Measurements from ENCODE around the gene ZCCHC14. TPM values are rescaled to one million over a fixed set of nuclear protein-coding genes. Genes with fewer than 3 reads are reported as not detected.

The ZCCHC14 gene
- total and polyA plus RNA-seq, 2 of the 13 experiments (the other 11 are each of a cell fraction or from before 2014, with no cell fraction given), result 12.4 to 12.5 TPM

DNA sequence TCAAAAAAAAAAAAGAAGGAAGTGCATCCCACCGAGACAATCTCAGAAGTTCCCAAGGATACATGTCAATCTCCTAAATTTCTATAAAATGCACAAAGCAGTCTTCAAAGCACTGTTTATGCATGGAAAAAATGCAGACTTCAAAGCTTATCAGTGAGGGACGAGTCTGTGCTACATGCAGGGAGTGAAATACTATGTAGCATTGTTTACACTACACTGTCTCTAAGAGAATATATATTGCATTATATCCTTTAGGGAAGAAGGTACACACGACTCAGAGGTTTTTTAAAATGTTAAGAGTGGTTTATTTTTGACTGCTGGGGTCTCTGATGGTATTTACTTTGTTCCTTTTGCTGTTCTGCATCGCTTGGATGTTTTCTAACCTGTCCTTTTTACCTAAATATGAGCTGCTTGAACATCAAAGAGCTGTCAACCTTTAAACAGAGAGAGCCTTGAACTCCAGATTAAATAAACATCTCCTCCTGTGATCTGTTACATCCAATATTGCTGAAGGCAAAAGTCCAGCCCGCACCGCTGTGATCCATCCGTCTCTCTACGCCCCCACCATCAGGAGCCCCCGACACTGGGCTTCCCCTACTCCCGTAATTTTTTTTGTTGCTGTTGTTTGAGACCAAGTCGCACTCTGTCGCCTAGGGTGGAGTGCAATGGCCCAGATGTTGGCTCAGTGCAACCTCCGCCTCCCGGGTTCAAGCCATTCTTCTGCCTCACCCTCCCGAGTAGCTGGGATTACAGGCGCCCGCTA is 110.6 kb downstream of the ZCCHC14 start (continued):
- TF ChIP-seq SP1 (IDR thresholded peaks at IDR 0.05) (no peak), SP1 (CRISPR knock-in tag; IDR thresholded peaks at IDR 0.05) (peak; percentile 29; the same call in 1 of the 2 replicates), ZNF607 (CRISPR knock-in tag; IDR thresholded peaks at IDR 0.05; ENCODE audit: borderline replicate concordance) (0 out of 2 replicates have a peak, but pooled peaks have one; percentile 19), ZSCAN12 (CRISPR knock-in tag; IDR thresholded peaks at IDR 0.05) (peak; percentile 84; the same call in 1 of the 2 replicates), FOXP4 (CRISPR knock-in tag; IDR thresholded peaks at IDR 0.05) (peak; percentile 99), POLR2G (IDR thresholded peaks at IDR 0.05; ENCODE audit: low read depth, low read length) (peak; percentile 87; the same call in 1 of the 2 replicates), CERS6 (CRISPR knock-in tag; IDR thresholded peaks at IDR 0.05) (no peak), ZNF543 (CRISPR knock-in tag; IDR thresholded peaks at IDR 0.05) (peak; percentile 94), POLR2AphosphoS5 (IDR thresholded peaks at IDR 0.05; ENCODE audit: low read depth, low read length) (peak; percentile 42; the same call in 1 of the 2 replicates), DNMT1 (CRISPR knock-in tag; IDR thresholded peaks at IDR 0.05) (no peak), RFXAP (CRISPR knock-in tag; IDR thresholded peaks at IDR 0.05; ENCODE audit: borderline replicate concordance) (peak; percentile 80), ZNF775 (CRISPR knock-in tag; IDR thresholded peaks at IDR 0.05; ENCODE audit: borderline replicate concordance) (peak; percentile 89; the same call in 1 of the 2 replicates), ZNF446 (CRISPR knock-in tag; IDR thresholded peaks at IDR 0.05) (no peak), ZNF557 (CRISPR knock-in tag; IDR thresholded peaks at IDR 0.05) (no peak; the same call in 1 of the 2 replicates), ARID5B (CRISPR knock-in tag; IDR thresholded peaks at IDR 0.05) (peak; percentile 99), ZEB1 (IDR thresholded peaks at IDR 0.05; ENCODE audit: insufficient replicate concordance, low read depth) (no peak), NR2F2 (IDR thresholded peaks at IDR 0.05; ENCODE audit: borderline replicate concordance, low read depth) (peak; percentile 100)
- TF ChIP-seq, protein P1, sequence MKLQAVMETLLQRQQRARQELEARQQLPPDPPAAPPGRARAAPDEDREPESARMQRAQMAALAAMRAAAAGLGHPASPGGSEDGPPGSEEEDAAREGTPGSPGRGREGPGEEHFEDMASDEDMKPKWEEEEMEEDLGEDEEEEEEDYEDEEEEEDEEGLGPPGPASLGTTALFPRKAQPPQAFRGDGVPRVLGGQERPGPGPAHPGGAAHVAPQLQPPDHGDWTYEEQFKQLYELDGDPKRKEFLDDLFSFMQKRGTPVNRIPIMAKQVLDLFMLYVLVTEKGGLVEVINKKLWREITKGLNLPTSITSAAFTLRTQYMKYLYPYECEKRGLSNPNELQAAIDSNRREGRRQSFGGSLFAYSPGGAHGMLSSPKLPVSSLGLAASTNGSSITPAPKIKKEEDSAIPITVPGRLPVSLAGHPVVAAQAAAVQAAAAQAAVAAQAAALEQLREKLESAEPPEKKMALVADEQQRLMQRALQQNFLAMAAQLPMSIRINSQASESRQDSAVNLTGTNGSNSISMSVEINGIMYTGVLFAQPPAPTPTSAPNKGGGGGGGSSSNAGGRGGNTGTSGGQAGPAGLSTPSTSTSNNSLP (IDR thresholded peaks at IDR 0.05; ENCODE audit: low read depth, low read length), result peak; percentile 100
- TF ChIP-seq, protein P2, sequence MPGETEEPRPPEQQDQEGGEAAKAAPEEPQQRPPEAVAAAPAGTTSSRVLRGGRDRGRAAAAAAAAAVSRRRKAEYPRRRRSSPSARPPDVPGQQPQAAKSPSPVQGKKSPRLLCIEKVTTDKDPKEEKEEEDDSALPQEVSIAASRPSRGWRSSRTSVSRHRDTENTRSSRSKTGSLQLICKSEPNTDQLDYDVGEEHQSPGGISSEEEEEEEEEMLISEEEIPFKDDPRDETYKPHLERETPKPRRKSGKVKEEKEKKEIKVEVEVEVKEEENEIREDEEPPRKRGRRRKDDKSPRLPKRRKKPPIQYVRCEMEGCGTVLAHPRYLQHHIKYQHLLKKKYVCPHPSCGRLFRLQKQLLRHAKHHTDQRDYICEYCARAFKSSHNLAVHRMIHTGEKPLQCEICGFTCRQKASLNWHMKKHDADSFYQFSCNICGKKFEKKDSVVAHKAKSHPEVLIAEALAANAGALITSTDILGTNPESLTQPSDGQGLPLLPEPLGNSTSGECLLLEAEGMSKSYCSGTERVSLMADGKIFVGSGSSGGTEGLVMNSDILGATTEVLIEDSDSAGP (CRISPR knock-in tag; IDR thresholded peaks at IDR 0.05; ENCODE audit: borderline replicate concordance), result no peak

Measured in HepG2 (cell line).